ENCODE data around the gene RIOX2. TPM values are rescaled to one million over a fixed set of nuclear protein-coding genes. Genes with fewer than 3 reads are reported as not detected.

RIOX2 gene
- total RNA-seq, 4 donors from 2014 or later = 9.3 to 50.3 (median 12.6) TPM

- H3K27me3 ChIP-seq = no peaks in the 10 kb centered on the region
- no peak overlapping the region for H3K27ac ChIP-seq
- H3K9me3 ChIP-seq = no peaks in the 10 kb centered on the region
- peaks cover 0 to 12% (median 0%) of the 10 kb centered on the region in 4 donors for H3K4me1 ChIP-seq
- DNase-seq = no peak
- no peaks in the 10 kb centered on the region for H3K36me3 ChIP-seq
- H3K4me3 ChIP-seq = no peak overlapping the region
- no peak for TF ChIP-seq POLR2A (IDR thresholded peaks at IDR 0.05)
- no peak for TF ChIP-seq CTCF (IDR thresholded peaks at IDR 0.05)
Observed at GRCh38 chr3:97975466-97975865, 3.2 kb upstream of the RIOX2 start.

GRCh38 chr3:97974996-97975395, 2.8 kb upstream of the RIOX2 start:
- no peak overlapping the region for H3K4me3 ChIP-seq
- no peak for DNase-seq
- H3K27ac ChIP-seq = no peak overlapping the region
- H3K36me3 ChIP-seq = no peaks in the 10 kb centered on the region
- H3K27me3 ChIP-seq = no peaks in the 10 kb centered on the region
- H3K4me1 ChIP-seq = peaks cover 0 to 12% (median 0%) of the 10 kb centered on the region in 4 donors
- H3K9me3 ChIP-seq = no peaks in the 10 kb centered on the region
- TF ChIP-seq CTCF (IDR thresholded peaks at IDR 0.05) (no peak), POLR2A (IDR thresholded peaks at IDR 0.05) (no peak)

- H3K4me3 ChIP-seq = peak overlapping the region in 3 of 4 donors; percentile 81 to 92 (median 86)
- TF ChIP-seq POLR2A (IDR thresholded peaks at IDR 0.05) (no peak), CTCF (IDR thresholded peaks at IDR 0.05) (no peak)
- H3K36me3 ChIP-seq = no peaks in the 10 kb centered on the region
- peak overlapping the region in 2 of 4 donors; percentile 21 to 84 for H3K27ac ChIP-seq
- DNase-seq = no peak
- peaks cover 0 to 12% (median 0%) of the 10 kb centered on the region in 4 donors for H3K4me1 ChIP-seq
- no peaks in the 10 kb centered on the region for H3K27me3 ChIP-seq
- no peaks in the 10 kb centered on the region for H3K9me3 ChIP-seq
Observed at GRCh38 chr3:97972976-97973375, 745 bp upstream of the RIOX2 start.

GRCh38 chr3:97970956-97971620, 1.1 kb downstream of the RIOX2 start:
- Histone ChIP-seq H3K9me3 (no peaks in the 10 kb centered on the region), H3K27ac (peak overlapping the region; percentile 78 to 92 (median 84)), H3K4me3 (peak overlapping the region in 3 of 4 donors; percentile 81 to 92 (median 91)), H3K36me3 (peaks cover 0 to 6% (median 0%) of the 10 kb centered on the region in 3 donors), H3K27me3 (no peaks in the 10 kb centered on the region), H3K4me1 (peaks cover 0 to 12% (median 0%) of the 10 kb centered on the region in 4 donors)
- no peak for TF ChIP-seq CTCF (IDR thresholded peaks at IDR 0.05)
- TF ChIP-seq POLR2A (IDR thresholded peaks at IDR 0.05) = no peak
- no peak for DNase-seq

GRCh38 chr3:97970156-97970555, 2.1 kb downstream of the RIOX2 start:
- no peak overlapping the region for H3K4me3 ChIP-seq
- no peak for DNase-seq
- TF ChIP-seq POLR2A (IDR thresholded peaks at IDR 0.05) = no peak
- no peak for TF ChIP-seq CTCF (IDR thresholded peaks at IDR 0.05)
- no peak overlapping the region for H3K27ac ChIP-seq
- H3K36me3 ChIP-seq = peaks cover 0 to 6% (median 0%) of the 10 kb centered on the region in 3 donors
- peaks cover 0 to 12% (median 0%) of the 10 kb centered on the region in 4 donors for H3K4me1 ChIP-seq
- H3K27me3 ChIP-seq = no peaks in the 10 kb centered on the region
- no peaks in the 10 kb centered on the region for H3K9me3 ChIP-seq
